GM18867 (cell line): Measurements from ENCODE around the gene ST6GALNAC1.
"Not testable (repeated sequence)": the region's sequence is repeated elsewhere in the genome, so short reads cannot be mapped to it uniquely, and the experiment has no call there.

Experiments used
- ATAC-seq: cut with Tn5 transposase; IDR thresholded peaks from one replicate; pipeline ENCODE4 v1.9.1; 2021; ENCODE audit warnings: mild to moderate bottlenecking, moderate library complexity; ENCODE audit not compliant: unreplicated experiment

ST6GALNAC1 gene

GRCh38 chr17:76642032-76642561, 1.5 kb downstream of the ST6GALNAC1 start:
- no peak for ATAC-seq

- ATAC-seq, result no peak
These were observed 2.1 kb downstream of the ST6GALNAC1 start for GRCh38 chr17:76641501-76641900.

GRCh38 chr17:76640550-76641380, 2.8 kb downstream of the ST6GALNAC1 start:
- no peak for ATAC-seq

DNA sequence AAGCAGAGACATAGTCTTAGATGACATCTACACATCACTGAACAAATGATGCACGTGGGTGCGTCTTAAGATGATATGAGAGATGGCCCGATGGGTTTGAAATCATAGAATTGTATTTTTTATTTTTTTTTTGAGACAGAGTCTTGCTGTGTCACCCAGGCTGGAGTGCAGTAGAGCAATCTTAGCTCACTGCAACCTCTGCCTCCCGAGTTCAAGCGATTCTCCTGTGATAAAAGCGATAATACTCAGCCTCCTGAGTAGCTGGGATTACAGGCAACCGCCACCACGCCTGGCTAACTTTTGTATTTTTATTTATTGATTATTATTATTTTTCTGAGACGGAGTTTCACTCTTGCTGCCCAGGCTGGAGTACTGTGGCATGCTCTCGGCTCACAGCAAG, 5.3 kb downstream of the ST6GALNAC1 start:
- ATAC-seq, result no peak

GRCh38 chr17:76636486-76637206, 6.9 kb downstream of the ST6GALNAC1 start:
- not testable (repeated sequence) for ATAC-seq

DNA sequence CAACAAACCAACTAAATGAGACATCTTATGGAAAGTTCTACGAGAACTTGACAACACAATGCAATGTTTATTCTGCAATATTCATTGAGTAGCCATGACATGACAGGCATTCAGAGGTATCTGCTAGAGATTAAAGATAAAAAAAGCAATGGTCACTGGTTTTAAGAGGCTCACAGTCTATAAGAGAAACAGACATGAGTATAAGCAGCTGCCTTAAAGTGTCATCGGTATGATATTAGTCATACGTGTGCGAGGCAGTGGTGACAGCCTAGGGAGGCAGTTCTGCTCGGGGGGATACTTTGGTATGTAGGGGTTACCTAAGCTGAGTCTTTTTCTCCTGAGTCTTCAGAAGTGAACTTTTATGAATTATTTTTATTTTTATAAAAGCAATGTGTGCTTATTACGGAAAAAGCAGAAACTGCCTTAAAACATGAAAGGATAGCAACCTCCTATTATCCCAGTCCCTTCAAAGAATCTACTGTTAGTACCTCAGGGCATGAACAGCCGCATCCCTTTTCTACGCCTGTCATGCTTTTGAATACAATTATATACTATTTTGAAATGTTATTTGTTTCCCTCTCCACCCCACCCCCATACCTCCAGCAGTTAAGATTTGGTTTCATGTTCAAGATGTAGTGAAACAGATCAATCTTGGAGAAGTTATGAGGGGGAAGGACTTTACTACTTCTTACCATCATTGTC, 7.7 kb downstream of the ST6GALNAC1 start:
- ATAC-seq, result no peak

DNA sequence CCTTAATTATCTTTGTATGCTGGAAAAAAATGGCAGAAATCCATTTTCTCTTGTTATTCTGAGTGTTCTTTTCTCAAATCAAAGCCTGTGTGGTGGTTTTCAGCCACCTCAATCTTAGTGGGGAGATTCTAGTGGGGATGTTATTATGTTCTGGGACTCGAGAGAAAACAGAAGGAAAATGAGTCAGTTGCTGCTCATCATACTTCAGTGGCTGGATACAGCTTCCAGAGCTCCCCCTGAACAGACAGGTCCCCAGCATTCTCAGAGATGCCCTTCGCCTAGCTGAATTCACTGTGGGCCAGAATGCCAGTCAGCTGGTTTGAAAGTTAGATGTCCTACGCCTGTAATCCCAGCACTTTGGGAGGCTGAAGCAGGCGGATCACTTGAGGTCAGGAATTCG, 8.5 kb downstream of the ST6GALNAC1 start:
- no peak for ATAC-seq

- no peak for ATAC-seq
These were observed 9.8 kb downstream of the ST6GALNAC1 start for GRCh38 chr17:76633628-76634328.

DNA sequence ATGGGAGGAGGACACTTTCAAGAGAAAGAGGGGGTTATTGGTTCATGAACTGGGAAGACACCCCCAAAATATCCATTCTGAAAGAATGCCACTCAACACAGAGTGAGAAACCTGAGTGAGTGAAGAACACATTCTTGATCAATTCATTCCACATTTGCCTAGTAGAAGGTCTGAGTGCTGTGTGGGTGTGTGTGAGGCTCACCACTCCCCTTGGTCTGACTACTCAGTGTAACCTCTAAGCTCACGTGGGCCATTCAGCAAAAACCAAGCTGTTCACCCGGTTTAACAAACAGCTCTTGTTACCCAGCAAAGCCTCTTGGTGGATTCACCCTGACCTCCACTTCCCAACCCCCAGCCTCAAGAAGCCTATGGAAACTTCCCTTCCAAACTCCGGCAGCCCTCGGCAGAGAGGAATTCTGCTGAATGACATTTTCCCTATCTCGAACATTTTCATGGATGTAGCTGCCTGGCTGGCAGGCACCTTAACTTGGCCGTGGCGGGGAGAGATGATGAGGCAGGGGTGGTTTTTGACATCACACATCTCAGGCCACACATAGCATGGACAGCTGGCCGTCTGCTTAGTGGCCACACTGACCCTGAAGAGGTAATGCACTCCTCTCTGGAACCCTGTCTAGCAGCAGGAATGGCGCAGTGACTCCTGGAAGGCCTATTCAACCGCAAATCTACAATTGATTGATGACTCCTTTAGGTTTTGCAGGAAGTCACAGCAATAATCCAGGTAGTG, 11.6 kb downstream of the ST6GALNAC1 start:
- ATAC-seq, result no peak

GRCh38 chr17:76630151-76630550, 13.4 kb downstream of the ST6GALNAC1 start:
- no peak for ATAC-seq

GRCh38 chr17:76627510-76627909, 16.0 kb downstream of the ST6GALNAC1 start:
- ATAC-seq, result no peak

DNA sequence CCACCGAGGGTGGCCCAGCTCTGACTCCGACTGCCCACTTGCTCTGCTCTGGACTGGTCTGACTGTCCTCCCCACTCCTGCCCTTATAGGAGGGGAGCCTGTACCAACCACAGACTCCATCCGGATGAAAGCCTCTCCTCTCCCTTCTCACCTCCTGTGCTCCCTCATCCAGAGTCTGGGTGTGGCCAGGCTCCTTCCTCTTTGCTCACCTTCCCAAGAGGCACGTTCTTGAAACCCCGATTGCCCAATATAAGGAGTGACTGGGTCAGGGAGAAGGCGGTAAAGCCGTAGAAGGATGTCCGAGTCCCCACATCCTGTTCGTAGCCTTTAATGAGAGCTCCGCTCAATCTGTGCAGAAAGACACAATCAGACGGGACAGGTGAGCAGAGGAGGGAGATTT, 17.1 kb downstream of the ST6GALNAC1 start:
- ATAC-seq, result no peak

GRCh38 chr17:76625496-76625895, 18.1 kb downstream of the ST6GALNAC1 start:
- ATAC-seq, result no peak

DNA sequence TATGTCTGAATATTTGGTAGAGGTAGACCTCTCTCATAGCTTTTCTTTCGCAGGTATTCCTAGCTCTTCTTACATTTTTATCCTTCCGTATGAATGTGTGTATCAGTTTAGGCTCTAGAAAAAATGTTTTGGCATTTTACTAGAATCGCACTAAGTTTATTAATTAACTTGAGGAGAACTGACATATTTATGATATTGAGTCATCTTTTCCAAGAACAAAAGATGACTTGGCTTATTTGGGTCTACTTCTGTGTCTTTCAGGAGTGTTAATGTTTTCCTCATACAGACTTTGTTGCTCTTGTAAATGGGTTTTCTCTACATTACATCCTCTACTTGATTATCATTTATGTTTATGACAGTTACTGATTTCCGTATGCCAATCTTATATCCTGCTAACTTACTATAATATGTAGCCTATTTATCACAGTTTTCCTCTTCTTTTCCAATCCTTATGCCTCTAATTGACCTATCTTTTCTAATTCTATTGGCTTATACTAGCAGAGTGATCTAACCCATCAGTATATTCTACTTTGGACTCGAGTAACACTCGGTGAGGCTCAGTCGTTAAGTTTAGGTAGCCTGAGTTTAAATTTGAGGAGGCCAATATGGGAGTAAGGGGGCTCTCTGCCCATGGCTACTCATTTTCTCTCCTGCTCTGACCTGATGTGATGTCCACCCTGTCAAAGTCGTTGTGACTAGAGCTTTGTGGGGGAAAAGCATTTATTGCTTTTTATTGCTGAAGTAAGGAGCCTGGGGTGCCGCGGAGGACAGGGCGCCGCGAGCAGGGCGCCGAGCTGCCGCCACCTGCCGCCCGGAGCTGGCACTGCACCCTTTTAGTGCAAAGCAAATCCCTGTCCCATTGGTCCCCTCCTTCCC, 20.0 kb downstream of the ST6GALNAC1 start:
- no peak for ATAC-seq

DNA sequence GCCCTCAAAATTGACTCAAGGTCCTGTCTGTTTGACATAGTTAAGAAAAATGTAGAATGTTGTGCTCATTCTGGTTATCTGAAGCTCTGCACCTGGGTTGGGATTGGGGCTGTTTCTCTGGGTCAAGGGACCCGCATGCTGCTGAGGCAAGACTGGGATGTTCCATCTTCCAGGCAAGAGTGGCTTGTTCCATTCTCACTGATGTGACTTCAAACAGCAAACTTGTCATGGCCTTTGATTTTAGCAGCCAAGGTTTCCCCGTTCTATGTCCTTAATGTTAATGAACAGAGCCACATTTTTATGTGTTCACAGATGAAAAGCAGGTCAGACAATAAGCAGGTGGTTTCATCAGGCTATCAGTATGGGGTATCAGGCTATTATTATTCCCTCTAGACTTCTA, 25.7 kb downstream of the ST6GALNAC1 start:
- ATAC-seq, result no peak

- no peak for ATAC-seq
These were observed 28.5 kb downstream of the ST6GALNAC1 start for GRCh38 chr17:76614912-76615617.

DNA sequence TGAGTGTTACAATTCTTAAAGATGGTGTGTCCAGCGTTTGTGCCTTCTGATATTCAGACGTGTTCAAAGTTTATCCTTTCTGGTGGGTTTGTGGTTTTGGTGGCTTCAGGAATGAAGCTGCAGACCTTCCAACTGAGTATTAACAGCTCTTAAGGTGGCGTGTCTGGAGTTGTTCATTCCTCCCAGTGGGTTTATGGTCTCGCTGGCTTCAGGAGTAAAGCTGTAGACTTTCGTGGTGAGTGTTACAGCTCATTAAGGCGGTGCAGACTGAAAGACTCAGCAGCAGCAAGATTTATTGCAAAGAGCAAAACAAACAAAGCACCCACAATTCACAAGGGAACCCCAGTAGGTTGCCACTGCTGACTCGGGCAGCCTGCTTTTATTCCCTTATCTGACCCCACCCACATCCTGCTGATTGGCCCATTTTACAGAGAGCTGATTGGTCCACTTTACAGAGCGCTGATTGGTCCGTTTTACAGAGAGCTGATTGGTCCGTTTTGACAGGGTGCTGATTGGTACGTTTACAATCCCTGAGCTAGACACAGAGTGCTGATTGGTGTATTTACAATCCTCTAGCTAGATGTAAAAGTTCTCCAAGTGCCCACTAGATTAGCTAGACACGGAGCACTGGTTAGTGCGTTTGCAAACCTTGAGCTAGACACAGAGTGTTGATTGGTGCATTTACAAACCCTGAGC, 29.3 kb downstream of the ST6GALNAC1 start:
- ATAC-seq, result not testable (repeated sequence)
